Fibroblast of lung (primary cell): Measurements from ENCODE around the gene CLK4.

ENCODE experiments used
- CTCF ChIP-seq, 2 donors: IDR thresholded peaks in 1 of 2; conservative IDR thresholded peaks in 1 of 2; 1 replicate in 1 of 2; 2 replicates in 1 of 2; pipeline ENCODE4 v1.5.1; 2011 to 2012; ENCODE audit warnings: low read length in 2 of 2, control low read depth in 1 of 2, inconsistent platforms in 1 of 2, low read depth in 1 of 2, mild to moderate bottlenecking in 1 of 2
- EZH2 ChIP-seq: IDR thresholded peaks from 2 replicates; pipeline ENCODE4 v1.5.1; 2012; ENCODE audit warnings: low read length, control low read depth, mild to moderate bottlenecking; ENCODE audit errors: missing control alignments

DNA sequence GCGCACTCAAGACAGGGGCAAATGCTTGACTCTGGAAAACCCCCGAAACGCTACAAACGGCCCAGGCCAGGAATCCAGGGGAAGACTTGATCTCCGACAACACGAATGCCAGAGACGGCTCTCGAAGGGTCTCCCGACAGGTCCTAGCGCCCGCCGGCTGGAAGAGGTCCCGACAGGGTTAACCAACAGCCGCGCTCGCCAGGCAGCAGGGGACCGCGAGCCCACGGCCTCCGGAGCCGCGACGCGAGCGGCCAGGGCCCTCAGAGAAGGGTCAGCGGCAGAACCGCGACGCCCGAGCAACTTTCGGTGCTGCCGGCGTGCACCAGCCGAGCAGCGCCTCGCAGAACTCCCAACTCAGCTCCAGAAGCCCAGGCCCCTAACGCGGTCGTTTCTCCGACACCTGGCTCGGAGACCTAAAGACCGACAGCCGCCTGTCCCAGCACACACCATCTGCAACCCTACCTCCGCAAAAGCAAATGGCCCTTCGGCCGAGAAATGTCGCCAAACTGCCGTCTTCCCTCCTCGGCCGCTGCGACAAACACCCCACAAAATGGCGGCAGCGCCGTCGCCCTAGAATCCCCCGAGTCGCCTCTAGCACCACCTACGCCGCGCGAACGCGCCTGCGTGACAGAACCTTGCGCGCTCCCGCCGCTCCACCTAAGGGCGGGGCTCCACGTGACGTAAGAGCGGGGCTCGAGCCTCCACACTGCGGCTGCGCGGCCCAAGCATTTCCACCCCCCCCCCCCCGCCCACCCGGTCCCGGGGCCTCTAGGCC lies at the start of gene CLK4:
- TF ChIP-seq CTCF (conservative IDR thresholded peaks at IDR 0.05 in 1 of 2, IDR thresholded peaks at IDR 0.05 in 1 of 2; ENCODE audit: low read depth in 1 of 2, low read length in 2 of 2) (no peak), EZH2 (no peak)
